Lower leg skin (tissue), 4 donors: Measurements from ENCODE around the gene EEF1G. TPM values are rescaled to one million over a fixed set of nuclear protein-coding genes. Genes with fewer than 3 reads are reported as not detected.
A peak's percentile ranks its signal among the peaks of the same experiment; 100 is the strongest.
"Not testable (repeated sequence)": the region's sequence is repeated elsewhere in the genome, so short reads cannot be mapped to it uniquely, and the experiment has no call there.

Source experiments
- DNase-seq, 2 donors: peaks; one replicate each; pipeline ENCODE4 v3.0.0-alpha.2; 2019; ENCODE audit warnings: low spot score in 2 of 2
- H3K4me3 ChIP-seq: fragments of 200-600 bp; sonication (generic); 2 replicates; pipeline ENCODE4 v1.5.1; 2017; ENCODE audit warnings: mild to moderate bottlenecking, low read depth; ENCODE audit not compliant: poor library complexity, severe bottlenecking
- CTCF ChIP-seq, 3 donors: fragments of 450-650 bp; IDR thresholded peaks; one replicate each; pipeline ENCODE4 v1.5.1; 2016; ENCODE audit warnings: antibody characterized with exemption in 3 of 3, mild to moderate bottlenecking in 3 of 3, moderate library complexity in 2 of 3
- POLR2A ChIP-seq, 2 donors: fragments of 450-650 bp; IDR thresholded peaks; one replicate each; pipeline ENCODE4 v1.6.1; 2016 to 2017; ENCODE audit warnings: antibody characterized with exemption in 2 of 2, mild to moderate bottlenecking in 1 of 2, moderate library complexity in 1 of 2
- WGBS, 2 donors: methylation state at CpG; one replicate each; pipeline ENCODE4 v1.1.5; 2018; 5-methylcytosine and 5-hydroxymethylcytosine counted together
- intact Hi-C: fragments of 100-400 bp; cut with DNase I; formaldehyde crosslinking; loops from one replicate; pipeline ENCODE4 v1.15.0; 2023; ENCODE audit warnings: low total_unique reads
- total RNA-seq, 4 donors: library from RNA; depleted of rRNA; stranded (reverse); fragments of >200 nt; gene quantifications; one replicate each; pipeline ENCODE4 v1.1.0, GENCODE V29; 2016

The EEF1G gene
- total RNA-seq, 4 donors from 2014 or later, result 2,343 to 3,224 (median 2,571) TPM

GRCh38 chr11:62555464-62556107 is 18.1 kb downstream of the EEF1G start:
- WGBS, 2 donors, result 0 to 1% methylated on average over 4 of the region's 4 CpGs
- DNase-seq, result peak in 1 of 2 donors; percentile 85
- intact Hi-C loops, result no loop called here
- TF ChIP-seq CTCF (IDR thresholded peaks at IDR 0.05), result no peak
- TF ChIP-seq POLR2A (IDR thresholded peaks at IDR 0.05), result no peak
- no peak overlapping the region for H3K4me3 ChIP-seq

GRCh38 chr11:62554387-62555167 is 19.1 kb downstream of the EEF1G start:
- whole genome bisulfite sequencing, 2 donors, result 44 to 45% methylated on average over 7 of the region's 7 CpGs

GRCh38 chr11:62553839-62554361 is 19.8 kb downstream of the EEF1G start:
- WGBS, 2 donors, result 29 to 31% methylated on average over 8 of the region's 8 CpGs
- no peak for TF ChIP-seq CTCF (IDR thresholded peaks at IDR 0.05)
- no peak for TF ChIP-seq POLR2A (IDR thresholded peaks at IDR 0.05)
- DNase-seq, result no peak
- intact Hi-C loops, result no loop called here
- H3K4me3 ChIP-seq, result no peak overlapping the region

More at GRCh38 chr11:62554387-62555167, 19.1 kb downstream of the EEF1G start:
- no peak overlapping the region for H3K4me3 ChIP-seq
- TF ChIP-seq CTCF (IDR thresholded peaks at IDR 0.05) (no peak), POLR2A (IDR thresholded peaks at IDR 0.05) (no peak)
- intact Hi-C loops, result no loop called here
- DNase-seq, result peak in 1 of 2 donors; percentile 93

- 1% methylated on average over 15 of the region's 15 CpGs for WGBS, 2 donors
- no peak overlapping the region for H3K4me3 ChIP-seq
- no peak for TF ChIP-seq POLR2A (IDR thresholded peaks at IDR 0.05)
- TF ChIP-seq CTCF (IDR thresholded peaks at IDR 0.05), result no peak
- peak; percentile 91 to 97 for DNase-seq
- intact Hi-C loops, result no loop called here
Measured at GRCh38 chr11:62553080-62553838, 20.4 kb downstream of the EEF1G start.

- no peak for DNase-seq
- no peak overlapping the region for H3K4me3 ChIP-seq
- 6 to 12% methylated on average over 4 of the region's 4 CpGs for WGBS, 2 donors
- intact Hi-C loops, result no loop called here
- TF ChIP-seq POLR2A (IDR thresholded peaks at IDR 0.05) (no peak), CTCF (IDR thresholded peaks at IDR 0.05) (no peak)
Measured at GRCh38 chr11:62552485-62553079, 21.1 kb downstream of the EEF1G start.

- 93 to 99% methylated on average over 2 of the region's 2 CpGs for WGBS, 2 donors
- intact Hi-C loops, DNase-seq: not testable (repeated sequence)
Measured at GRCh38 chr11:62550478-62550877, 23.2 kb downstream of the EEF1G start.

More at GRCh38 chr11:62550478-62550877, 23.2 kb downstream of the EEF1G start:
- H3K4me3 ChIP-seq, result not testable (repeated sequence)
